Kidney epithelial cell (primary cell): ENCODE measurements around the gene GLYATL1. TPM values are rescaled to one million over a fixed set of nuclear protein-coding genes. Genes with fewer than 3 reads are reported as not detected.

ENCODE experiments used
- DNase-seq: peaks from one replicate; pipeline ENCODE4 v3.0.0-alpha.2; 2010; ENCODE audit warnings: low read depth
- H3K27me3 ChIP-seq: 2 replicates; pipeline ENCODE4 v1.6.0; 2011; ENCODE audit warnings: low read length; ENCODE audit not compliant: control insufficient read depth, insufficient read depth
- H3K36me3 ChIP-seq: 2 replicates; pipeline ENCODE4 v1.5.1; 2011; ENCODE audit warnings: low read length; ENCODE audit not compliant: control insufficient read depth, insufficient read depth
- H3K4me3 ChIP-seq: 2 replicates; pipeline ENCODE4 v1.5.1; 2011; ENCODE audit warnings: low read depth, mild to moderate bottlenecking, control low read depth, low read length
- CTCF ChIP-seq: IDR thresholded peaks from 2 replicates; pipeline ENCODE4 v1.5.1; 2011; ENCODE audit warnings: mild to moderate bottlenecking, moderate library complexity, low read length, control low read depth, inconsistent platforms; ENCODE audit not compliant: insufficient read depth, poor library complexity, severe bottlenecking
- total RNA-seq: library from RNA; depleted of rRNA; stranded (reverse); fragments of >200 nt; gene quantifications from 2 replicates; pipeline ENCODE4 v1.2.3, GENCODE V29; 2015

Gene GLYATL1
- total RNA-seq, 1 donor from 2014 or later, result 0.84 TPM

DNA sequence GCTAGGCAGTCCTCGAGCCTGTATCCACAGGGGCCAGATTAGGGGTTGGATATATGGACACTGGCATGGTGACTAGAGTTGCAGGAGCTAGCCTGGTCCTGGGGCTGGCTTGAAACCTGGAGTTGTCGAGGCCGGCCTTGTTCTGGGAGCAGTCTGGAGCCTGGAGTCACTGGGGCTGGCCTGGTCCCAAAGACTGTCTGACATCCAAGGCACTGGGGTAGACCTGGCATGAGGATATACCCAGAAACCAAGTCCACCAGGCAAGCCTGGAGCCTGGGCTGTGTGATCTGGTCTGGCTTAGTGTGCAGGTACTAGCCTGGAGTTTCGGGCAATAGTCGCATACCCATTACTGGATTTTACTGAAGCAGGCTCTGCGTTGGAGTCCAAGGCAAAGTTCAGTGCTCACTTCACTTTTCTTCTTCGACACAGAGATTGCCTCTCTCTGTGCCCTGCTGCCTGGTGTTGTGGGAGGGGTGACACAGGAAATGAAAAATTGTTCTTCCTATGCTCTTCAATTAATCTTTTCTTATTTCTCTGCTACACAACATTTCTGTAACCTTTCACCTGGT lies 4.3 kb upstream of the GLYATL1 start:
- TF ChIP-seq CTCF, result no peak
- no peak for DNase-seq
- H3K4me3 ChIP-seq, result no peak overlapping the region
- no peaks in the 10 kb centered on the region for H3K27me3 ChIP-seq
- no peaks in the 10 kb centered on the region for H3K36me3 ChIP-seq

- no peak overlapping the region for H3K4me3 ChIP-seq
- no peak for TF ChIP-seq CTCF
- no peaks in the 10 kb centered on the region for H3K36me3 ChIP-seq
- no peak for DNase-seq
- H3K27me3 ChIP-seq, result no peaks in the 10 kb centered on the region
These were observed 890 bp upstream of the GLYATL1 start for GRCh38 chr11:58938398-58938797.

- no peak for DNase-seq
- H3K36me3 ChIP-seq, result no peaks in the 10 kb centered on the region
These were observed 740 bp downstream of the GLYATL1 start for GRCh38 chr11:58940028-58940427.

GRCh38 chr11:58941838-58942237 lies 2.5 kb downstream of the GLYATL1 start:
- Histone ChIP-seq H3K4me3 (no peak overlapping the region), H3K36me3 (no peaks in the 10 kb centered on the region), H3K27me3 (no peaks in the 10 kb centered on the region)
- TF ChIP-seq CTCF, result no peak
- no peak for DNase-seq

More at GRCh38 chr11:58940028-58940427, 740 bp downstream of the GLYATL1 start:
- no peak for TF ChIP-seq CTCF
- H3K4me3 ChIP-seq, result no peak overlapping the region
- H3K27me3 ChIP-seq, result no peaks in the 10 kb centered on the region

- Histone ChIP-seq H3K27me3 (no peaks in the 10 kb centered on the region), H3K36me3 (no peaks in the 10 kb centered on the region), H3K4me3 (no peak overlapping the region)
- no peak for TF ChIP-seq CTCF
- DNase-seq, result no peak
These were observed 6.4 kb downstream of the GLYATL1 start for GRCh38 chr11:58945663-58946062.

GRCh38 chr11:58949184-58949583 lies 9.9 kb downstream of the GLYATL1 start:
- TF ChIP-seq CTCF, result no peak
- Histone ChIP-seq H3K27me3 (no peaks in the 10 kb centered on the region), H3K4me3 (no peak overlapping the region), H3K36me3 (no peaks in the 10 kb centered on the region)
- DNase-seq, result no peak
